ENCODE data around the gene TAC4.

- TF ChIP-seq, protein P1, sequence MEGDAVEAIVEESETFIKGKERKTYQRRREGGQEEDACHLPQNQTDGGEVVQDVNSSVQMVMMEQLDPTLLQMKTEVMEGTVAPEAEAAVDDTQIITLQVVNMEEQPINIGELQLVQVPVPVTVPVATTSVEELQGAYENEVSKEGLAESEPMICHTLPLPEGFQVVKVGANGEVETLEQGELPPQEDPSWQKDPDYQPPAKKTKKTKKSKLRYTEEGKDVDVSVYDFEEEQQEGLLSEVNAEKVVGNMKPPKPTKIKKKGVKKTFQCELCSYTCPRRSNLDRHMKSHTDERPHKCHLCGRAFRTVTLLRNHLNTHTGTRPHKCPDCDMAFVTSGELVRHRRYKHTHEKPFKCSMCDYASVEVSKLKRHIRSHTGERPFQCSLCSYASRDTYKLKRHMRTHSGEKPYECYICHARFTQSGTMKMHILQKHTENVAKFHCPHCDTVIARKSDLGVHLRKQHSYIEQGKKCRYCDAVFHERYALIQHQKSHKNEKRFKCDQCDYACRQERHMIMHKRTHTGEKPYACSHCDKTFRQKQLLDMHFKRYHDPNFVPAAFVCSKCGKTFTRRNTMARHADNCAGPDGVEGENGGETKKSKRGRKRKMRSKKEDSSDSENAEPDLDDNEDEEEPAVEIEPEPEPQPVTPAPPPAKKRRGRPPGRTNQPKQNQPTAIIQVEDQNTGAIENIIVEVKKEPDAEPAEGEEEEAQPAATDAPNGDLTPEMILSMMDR (IDR thresholded peaks at IDR 0.05; ENCODE audit: poor library complexity), result no peak
- no peak for TF ChIP-seq EZH2 (IDR thresholded peaks at IDR 0.05; ENCODE audit: borderline replicate concordance)
Measured at GRCh38 chr17:49891271-49891670, 43.4 kb upstream of the TAC4 start.

All from hepatocyte (in vitro differentiated cells).